ENCODE results near the gene ARVCF.

Gene ARVCF

DNA sequence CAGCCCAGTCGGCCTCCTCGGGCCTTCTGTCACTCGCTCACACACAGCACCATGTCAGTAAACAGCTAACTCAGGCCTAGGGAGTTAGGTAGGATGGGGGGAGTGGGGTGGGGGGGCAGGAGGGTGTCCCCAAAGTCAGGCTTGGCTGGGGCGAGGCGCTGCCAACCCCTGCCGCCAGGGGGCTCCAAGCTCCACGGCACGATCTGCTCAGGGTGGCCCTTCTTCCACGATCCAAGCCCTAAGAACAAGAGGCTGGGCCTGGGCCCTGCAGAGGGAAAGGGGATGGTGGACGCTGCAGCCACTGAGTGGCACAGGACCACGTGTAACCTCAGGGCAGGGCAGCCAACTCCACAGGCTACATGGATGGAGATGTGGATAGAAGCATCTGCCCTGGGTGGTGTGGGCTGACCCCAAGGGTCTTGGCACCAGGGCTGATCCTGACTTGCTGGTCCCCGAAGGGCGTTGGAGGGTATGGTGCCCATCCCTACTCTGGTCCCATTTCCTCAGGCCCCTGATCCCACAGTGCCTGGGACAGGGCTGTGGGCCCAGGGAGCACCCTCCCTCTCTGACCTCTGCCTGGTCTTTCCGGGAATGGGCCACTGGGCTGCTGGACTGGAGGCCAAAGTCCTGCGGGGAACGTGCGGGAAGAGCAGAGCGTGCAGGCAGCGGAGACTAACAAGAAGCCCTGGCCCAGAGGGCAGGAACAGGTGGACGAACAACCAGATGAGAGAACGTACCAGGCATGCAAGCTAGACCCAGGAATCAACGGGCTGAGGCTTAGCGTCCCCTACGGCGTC lies 45.9 kb downstream of the ARVCF start:
- no peak for DNase-seq

GRCh38 chr22:19970031-19970478 lies 46.6 kb downstream of the ARVCF start:
- no peak for DNase-seq

- DNase-seq = no peak
These were observed 47.3 kb downstream of the ARVCF start for GRCh38 chr22:19969141-19969928.

GRCh38 chr22:19968450-19968891 lies 48.2 kb downstream of the ARVCF start:
- DNase-seq = no peak

- no peak for DNase-seq
These were observed 48.7 kb downstream of the ARVCF start for GRCh38 chr22:19967850-19968449.

- DNase-seq = no peak
These were observed 49.5 kb downstream of the ARVCF start for GRCh38 chr22:19966908-19967750.

DNA sequence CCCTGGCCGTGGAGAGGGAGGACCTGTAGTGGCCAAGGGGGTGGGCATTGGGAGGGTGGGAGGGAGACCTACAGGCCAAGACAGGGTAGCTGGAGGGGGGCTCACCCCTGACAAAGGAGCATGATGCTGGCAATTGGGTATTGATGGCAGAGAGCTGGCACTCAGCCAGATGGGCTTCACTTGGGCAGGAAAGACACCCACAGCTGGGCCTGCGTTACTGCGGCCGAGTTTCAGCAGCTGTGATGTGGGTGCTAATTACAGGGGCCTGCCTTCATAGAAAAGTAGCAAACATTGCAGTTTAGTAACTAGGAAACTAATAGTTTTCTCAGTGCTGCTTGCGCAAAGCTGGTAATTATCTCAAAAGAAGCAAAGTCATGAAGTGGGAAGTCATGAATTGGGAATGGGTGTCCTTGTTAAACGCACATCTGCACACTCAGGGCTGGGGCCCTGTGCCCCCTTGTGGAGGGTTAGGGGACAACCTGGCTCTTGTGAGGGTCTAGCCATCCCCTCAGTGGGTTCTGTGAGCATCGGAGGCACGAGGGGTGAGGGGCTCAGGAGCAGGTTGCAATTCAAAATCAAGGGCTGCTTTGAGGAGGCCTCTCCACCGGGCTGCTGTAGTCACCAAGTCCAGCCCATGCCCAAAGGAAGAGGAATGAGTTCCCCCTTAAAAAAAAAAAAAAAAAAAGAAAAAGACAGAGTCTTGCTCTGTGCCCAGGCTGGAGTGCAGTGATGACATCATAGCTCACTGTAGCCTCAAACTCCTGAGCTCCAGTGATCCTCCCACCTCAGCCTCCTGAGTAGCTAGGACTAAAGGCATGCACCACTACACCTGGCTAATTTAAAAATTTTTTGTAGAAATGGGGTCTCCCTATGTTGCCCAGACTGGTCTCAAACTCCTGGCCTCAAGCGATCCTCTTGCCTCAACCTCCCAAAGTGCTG lies 50.6 kb downstream of the ARVCF start:
- no peak for DNase-seq

DNA sequence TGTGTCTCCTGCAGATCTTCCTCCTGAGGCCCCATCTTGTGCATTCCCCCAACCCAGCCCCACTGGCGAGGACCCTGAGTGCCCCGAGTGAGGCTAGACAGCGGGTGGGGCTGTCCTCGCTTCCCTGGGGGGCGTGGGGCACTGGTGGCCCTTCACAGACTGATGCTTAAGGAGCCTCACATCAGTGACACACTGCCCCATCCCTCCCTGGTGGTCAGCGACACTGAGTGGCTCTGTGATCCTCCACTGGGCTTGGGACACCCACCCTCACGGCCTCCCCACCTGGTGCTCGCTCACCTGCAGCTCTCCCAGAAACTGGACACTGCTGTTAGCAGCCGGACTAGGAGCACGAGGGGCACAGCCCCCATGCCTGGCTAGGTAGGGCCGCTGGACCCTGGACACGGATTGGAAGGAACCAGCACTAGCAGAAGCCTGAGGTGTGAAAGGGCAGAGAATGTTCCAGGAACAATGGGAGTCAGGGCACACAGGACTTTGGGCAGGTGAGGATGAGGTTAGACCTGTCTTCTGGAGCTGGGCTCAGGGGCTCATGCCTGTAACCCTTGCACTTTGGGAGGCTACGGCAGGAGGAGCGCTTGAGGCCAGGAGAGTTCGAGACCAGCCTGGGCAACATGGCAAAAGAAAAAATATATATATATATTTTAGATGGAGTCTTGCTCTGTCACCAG lies 51.8 kb downstream of the ARVCF start:
- no peak for DNase-seq

DNA sequence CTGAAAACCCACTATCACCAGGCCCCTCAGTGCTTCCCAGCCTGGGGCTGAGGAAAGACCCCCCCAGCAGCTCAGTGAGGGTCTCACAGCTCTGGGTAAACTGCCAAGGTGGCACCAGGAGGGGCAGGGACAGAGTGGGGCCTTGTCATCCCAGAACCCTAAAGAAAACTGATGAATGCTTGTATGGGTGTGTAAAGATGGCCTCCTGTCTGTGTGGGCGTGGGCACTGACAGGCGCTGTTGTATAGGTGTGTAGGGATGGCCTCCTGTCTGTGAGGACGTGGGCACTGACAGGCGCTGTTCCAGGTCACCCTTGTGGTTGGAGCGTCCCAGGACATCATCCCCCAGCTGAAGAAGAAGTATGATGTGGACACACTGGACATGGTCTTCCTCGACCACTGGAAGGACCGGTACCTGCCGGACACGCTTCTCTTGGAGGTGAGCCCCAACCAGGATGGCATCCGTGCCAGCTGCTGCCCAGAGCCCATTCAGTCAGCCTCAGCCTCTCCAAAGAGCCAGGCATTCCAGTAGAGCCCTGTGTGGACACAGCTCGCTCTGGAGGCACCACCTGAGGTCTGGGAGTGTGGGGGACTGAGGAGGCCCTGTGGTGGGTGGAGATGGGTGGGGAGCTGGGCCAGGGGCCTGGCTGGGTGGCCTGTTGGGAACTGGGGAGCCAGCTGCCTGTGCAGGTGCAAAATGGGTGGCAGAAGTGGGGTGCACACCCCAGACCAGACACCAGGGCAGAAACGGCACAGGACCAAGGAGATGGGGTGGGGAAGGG lies 52.6 kb downstream of the ARVCF start:
- no peak for DNase-seq

DNA sequence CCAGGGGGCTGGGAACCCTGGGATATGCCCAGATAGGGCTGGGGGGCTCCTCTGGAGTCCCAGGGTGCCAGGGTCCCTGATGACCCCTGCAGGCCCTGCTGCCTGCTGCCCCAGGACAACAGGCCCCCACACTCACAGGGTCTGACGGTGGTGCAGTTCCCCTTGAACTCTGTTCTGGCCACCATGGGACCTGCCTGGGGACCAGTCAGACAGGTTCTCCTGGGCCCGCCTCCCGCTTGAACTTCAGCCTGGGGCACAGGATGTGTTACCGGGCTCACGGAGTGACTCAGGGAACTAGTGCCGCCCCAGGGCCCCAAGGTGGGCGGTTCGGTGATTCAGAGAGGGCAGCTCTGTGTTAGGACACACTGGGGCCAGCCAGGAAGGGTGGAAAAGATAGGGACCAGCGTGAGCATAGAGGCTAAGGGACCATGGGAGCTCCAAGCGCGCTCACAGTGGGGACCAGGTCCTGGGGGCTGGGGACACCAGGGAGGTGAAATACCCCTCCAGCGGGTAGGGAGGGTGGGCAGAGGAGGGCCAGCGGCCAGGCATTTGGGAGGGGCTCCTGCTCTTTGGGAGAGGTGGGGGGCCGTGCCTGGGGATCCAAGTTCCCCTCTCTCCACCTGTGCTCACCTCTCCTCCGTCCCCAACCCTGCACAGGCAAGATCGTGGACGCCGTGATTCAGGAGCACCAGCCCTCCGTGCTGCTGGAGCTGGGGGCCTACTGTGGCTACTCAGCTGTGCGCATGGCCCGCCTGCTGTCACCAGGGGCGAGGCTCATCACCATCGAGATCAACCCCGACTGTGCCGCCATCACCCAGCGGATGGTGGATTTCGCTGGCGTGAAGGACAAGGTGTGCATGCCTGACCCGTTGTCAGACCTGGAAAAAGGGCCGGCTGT lies 53.5 kb downstream of the ARVCF start:
- DNase-seq = peak; percentile 35

DNA sequence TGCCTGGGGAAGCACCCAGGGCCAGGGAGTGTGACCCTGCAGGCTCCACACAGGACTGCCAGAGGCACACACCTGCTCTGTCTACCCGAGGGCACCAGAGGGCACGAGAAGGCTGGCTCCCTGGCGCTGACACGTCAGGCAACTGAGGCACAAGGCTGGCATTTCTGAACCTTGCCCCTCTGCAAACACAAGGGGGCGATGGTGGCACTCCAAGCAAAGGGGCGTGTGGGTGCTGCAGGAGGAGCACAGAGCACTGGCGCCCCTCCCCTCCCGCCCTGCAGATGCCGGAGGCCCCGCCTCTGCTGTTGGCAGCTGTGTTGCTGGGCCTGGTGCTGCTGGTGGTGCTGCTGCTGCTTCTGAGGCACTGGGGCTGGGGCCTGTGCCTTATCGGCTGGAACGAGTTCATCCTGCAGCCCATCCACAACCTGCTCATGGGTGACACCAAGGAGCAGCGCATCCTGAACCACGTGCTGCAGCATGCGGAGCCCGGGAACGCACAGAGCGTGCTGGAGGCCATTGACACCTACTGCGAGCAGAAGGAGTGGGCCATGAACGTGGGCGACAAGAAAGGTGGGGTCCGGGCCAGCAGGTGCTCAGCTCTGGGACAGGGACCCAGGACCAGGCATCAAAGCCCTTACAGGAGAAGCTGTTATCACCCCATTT lies 54.2 kb downstream of the ARVCF start:
- peak; percentile 76 for DNase-seq

DNA sequence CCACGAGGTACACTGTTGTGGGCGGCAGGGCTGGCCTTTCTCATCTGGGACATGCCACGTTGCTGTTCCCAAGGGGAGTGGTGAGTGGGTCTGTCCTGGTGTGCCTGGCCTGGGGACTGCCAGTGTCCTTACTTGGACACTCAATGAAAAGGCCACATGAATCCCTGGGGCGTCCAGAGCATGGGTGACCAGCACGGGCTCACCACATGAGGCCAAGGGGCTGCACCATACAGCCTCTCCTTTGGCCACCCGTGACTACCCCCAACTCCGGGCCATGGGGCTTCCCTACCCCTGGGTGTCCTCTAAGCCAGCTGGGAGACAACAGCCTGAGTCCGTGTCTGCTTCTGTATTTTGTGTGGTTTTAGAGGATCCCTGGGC lies 54.8 kb downstream of the ARVCF start:
- no peak for DNase-seq

GRCh38 chr22:19961201-19961580 lies 55.4 kb downstream of the ARVCF start:
- no peak for DNase-seq

DNA sequence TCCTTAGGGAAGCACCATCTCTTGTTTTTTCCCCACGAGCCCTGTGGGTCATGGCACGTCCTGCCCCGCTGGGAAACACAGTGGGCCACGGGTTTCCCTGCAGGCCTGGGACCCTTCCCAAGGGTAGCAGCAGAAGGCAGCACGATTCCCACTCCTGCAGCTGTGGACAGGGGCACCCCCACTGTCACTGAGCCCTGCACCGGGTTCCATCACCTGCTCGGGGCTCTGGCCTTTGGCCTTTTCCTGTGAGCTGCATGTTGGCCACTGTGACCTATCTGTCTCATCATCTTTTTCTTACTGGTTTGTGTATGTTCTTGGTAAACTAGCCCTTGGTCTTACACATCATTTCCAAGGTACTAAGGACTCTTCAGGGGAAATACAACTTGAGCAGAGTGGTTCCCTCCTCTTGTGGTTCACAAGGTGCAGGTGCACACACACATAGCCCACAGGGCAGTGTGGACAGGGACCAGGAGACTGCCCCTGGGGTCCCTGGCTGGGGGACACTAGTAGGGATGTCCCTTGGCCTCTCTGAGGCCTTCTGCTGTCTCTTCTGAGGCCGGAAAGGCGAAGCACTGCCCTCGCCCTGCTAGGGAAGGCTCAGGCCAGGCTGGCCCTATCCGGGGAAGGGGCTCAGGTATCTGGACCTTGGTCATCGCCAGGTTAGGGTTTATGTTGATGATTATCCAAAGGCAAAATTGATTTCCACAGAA lies 56.0 kb downstream of the ARVCF start:
- DNase-seq = no peak

- DNase-seq = no peak
These were observed 56.8 kb downstream of the ARVCF start for GRCh38 chr22:19959587-19960490.

- peak; percentile 69 for DNase-seq
These were observed 57.5 kb downstream of the ARVCF start for GRCh38 chr22:19959043-19959586.
